Fibroblast of the aortic adventitia (primary cell): ENCODE data around the gene KRTAP5-1. TPM values are rescaled to one million over a fixed set of nuclear protein-coding genes. Genes with fewer than 3 reads are reported as not detected.

Experiments used
- DNase-seq: peaks from one replicate; pipeline ENCODE4 v3.0.0-alpha.2; 2010; ENCODE audit warnings: low read depth
- H3K4me3 ChIP-seq: 2 replicates; pipeline ENCODE4 v1.5.1; 2011; ENCODE audit warnings: low read depth, mild to moderate bottlenecking, control low read depth, low read length, moderate library complexity
- total RNA-seq: library from RNA; depleted of rRNA; stranded (reverse); fragments of >200 nt; gene quantifications from 2 replicates; pipeline ENCODE4 v1.2.3, GENCODE V29; 2012; ENCODE audit warnings: low replicate concordance
- TF ChIP-seq, protein P1 (sequence below): IDR thresholded peaks from 2 replicates; pipeline ENCODE4 v1.5.1; 2011; ENCODE audit warnings: mild to moderate bottlenecking, low read length, control low read depth, inconsistent platforms; ENCODE audit not compliant: insufficient read depth

Gene KRTAP5-1
- total RNA-seq, 1 donor, result not detected

- no peak overlapping the region for H3K4me3 ChIP-seq
- TF ChIP-seq, protein P1, sequence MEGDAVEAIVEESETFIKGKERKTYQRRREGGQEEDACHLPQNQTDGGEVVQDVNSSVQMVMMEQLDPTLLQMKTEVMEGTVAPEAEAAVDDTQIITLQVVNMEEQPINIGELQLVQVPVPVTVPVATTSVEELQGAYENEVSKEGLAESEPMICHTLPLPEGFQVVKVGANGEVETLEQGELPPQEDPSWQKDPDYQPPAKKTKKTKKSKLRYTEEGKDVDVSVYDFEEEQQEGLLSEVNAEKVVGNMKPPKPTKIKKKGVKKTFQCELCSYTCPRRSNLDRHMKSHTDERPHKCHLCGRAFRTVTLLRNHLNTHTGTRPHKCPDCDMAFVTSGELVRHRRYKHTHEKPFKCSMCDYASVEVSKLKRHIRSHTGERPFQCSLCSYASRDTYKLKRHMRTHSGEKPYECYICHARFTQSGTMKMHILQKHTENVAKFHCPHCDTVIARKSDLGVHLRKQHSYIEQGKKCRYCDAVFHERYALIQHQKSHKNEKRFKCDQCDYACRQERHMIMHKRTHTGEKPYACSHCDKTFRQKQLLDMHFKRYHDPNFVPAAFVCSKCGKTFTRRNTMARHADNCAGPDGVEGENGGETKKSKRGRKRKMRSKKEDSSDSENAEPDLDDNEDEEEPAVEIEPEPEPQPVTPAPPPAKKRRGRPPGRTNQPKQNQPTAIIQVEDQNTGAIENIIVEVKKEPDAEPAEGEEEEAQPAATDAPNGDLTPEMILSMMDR, result no peak
- DNase-seq, result no peak
These were observed 21.9 kb downstream of the KRTAP5-1 start for GRCh38 chr11:1563149-1563638.

DNA sequence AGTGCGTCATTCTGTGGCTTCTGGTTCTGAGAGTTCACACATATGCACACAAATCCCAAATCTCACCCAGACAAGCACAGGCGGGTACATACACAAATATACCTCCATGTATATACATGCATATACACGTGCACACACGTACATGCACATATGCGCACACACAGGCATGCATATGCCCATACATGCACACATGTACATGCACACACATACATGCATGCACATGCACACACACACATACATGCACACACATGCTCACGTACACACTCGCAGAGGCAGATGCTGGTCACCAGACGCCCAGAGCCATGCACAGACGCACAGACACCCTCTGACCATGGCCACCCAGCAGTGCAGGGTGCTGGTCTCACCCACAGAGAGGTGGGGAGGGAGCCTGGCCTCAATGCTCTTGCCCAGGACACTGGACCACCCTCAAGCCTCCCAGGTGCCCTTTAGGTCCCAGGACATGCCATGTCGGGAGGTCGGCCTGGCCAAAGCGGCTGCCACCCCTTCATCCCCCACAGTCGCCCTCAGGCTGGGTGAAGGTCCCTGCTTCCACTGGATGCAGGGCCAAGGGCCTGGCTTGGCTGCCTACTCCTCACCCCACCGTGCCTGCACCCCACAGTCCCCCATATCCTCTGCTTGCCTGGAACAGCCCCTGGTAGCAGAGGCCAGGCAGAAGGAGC, 22.5 kb downstream of the KRTAP5-1 start:
- TF ChIP-seq, protein P1, result no peak
- no peak overlapping the region for H3K4me3 ChIP-seq
- DNase-seq, result no peak

DNA sequence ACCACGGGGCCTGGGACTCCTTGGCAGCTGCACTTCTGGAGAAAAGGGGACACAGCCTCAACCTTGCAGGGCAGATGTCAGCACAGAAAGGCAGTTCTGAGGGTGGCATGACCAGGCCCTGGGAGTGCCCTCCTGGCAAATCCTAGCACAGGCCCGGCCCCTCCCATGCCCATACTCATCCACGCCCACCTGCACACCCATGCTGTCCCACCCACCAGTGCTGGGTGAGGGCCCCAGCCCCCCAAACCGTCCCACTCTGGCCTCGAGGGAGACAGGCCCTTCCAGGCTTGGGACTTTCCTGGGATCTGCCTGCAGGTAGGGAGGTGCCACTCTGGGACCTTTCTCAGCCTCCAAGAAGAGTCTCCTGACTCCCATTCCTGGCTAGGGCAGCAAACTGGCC, 23.1 kb downstream of the KRTAP5-1 start:
- no peak for DNase-seq
- no peak overlapping the region for H3K4me3 ChIP-seq
- TF ChIP-seq, protein P1, result no peak

GRCh38 chr11:1561266-1561665, 23.8 kb downstream of the KRTAP5-1 start:
- H3K4me3 ChIP-seq, result no peak overlapping the region
- TF ChIP-seq, protein P1, result no peak
- no peak for DNase-seq

- TF ChIP-seq, protein P1, result no peak
- DNase-seq, result no peak
- no peak overlapping the region for H3K4me3 ChIP-seq
These were observed 24.3 kb downstream of the KRTAP5-1 start for GRCh38 chr11:1560649-1561251.

- no peak for DNase-seq
- no peak overlapping the region for H3K4me3 ChIP-seq
These were observed 25.0 kb downstream of the KRTAP5-1 start for GRCh38 chr11:1560002-1560648.

More at GRCh38 chr11:1560002-1560648, 25.0 kb downstream of the KRTAP5-1 start:
- TF ChIP-seq, protein P1, result no peak
